Trophoblast cell (in vitro differentiated cells and primary cell): ENCODE data around the gene COX6A2. TPM values are rescaled to one million over a fixed set of nuclear protein-coding genes. Genes with fewer than 3 reads are reported as not detected.
A peak's percentile ranks its signal among the peaks of the same experiment; 100 is the strongest.

Experiments
- DNase-seq, 2 donors: peaks; one replicate each; pipeline ENCODE4 v3.0.0-alpha.2; 2016
- H2AFZ ChIP-seq: 2 replicates; pipeline ENCODE4 v1.6.1; 2013; ENCODE audit warnings: low read length, moderate library complexity, mild to moderate bottlenecking; ENCODE audit not compliant: insufficient read depth, poor library complexity
- H2AK5ac ChIP-seq: 2 replicates; pipeline ENCODE4 v1.6.1; 2013; ENCODE audit warnings: mild to moderate bottlenecking, low read length
- H2BK120ac ChIP-seq: 2 replicates; pipeline ENCODE4 v1.6.1; 2013; ENCODE audit warnings: low read length, mild to moderate bottlenecking, moderate library complexity; ENCODE audit not compliant: insufficient read depth, poor library complexity
- H2BK12ac ChIP-seq: 2 replicates; pipeline ENCODE4 v1.6.1; 2013; ENCODE audit warnings: mild to moderate bottlenecking, low read length, moderate library complexity
- H2BK5ac ChIP-seq: 2 replicates; pipeline ENCODE4 v1.6.1; 2013; ENCODE audit warnings: low read length, low read depth, moderate library complexity, mild to moderate bottlenecking; ENCODE audit not compliant: poor library complexity
- H3K14ac ChIP-seq: 2 replicates; pipeline ENCODE4 v1.6.1; 2013; ENCODE audit warnings: mild to moderate bottlenecking, low read length
- H3K18ac ChIP-seq: 2 replicates; pipeline ENCODE4 v1.6.1; 2013; ENCODE audit warnings: mild to moderate bottlenecking, low read length
- H3K23ac ChIP-seq: 2 replicates; pipeline ENCODE4 v1.6.1; 2013; ENCODE audit warnings: low read length
- H3K27ac ChIP-seq: 2 replicates; pipeline ENCODE4 v1.5.1; 2013; ENCODE audit warnings: low read depth, mild to moderate bottlenecking, inconsistent platforms, low read length, moderate library complexity
- H3K27me3 ChIP-seq: 2 replicates; pipeline ENCODE4 v1.6.1; 2013; ENCODE audit warnings: inconsistent platforms, mild to moderate bottlenecking, low read length, moderate library complexity; ENCODE audit not compliant: insufficient read depth
- H3K36me3 ChIP-seq, 2 experiments: 1 replicate in 1 of 2; 2 replicates in 1 of 2; pipeline ENCODE4 v1.6.1; 2013; ENCODE audit warnings: low read length in 2 of 2, mild to moderate bottlenecking in 2 of 2, moderate library complexity in 1 of 2; ENCODE audit not compliant: insufficient read depth in 2 of 2, control insufficient read depth in 1 of 2
- H3K4ac ChIP-seq: 2 replicates; pipeline ENCODE4 v1.6.1; 2013; ENCODE audit warnings: low read depth, mild to moderate bottlenecking, low read length, moderate library complexity
- H3K4me1 ChIP-seq, 2 experiments: 1 replicate in 1 of 2; 2 replicates in 1 of 2; pipeline ENCODE4 v1.6.1; 2013; ENCODE audit warnings: low read length in 2 of 2, mild to moderate bottlenecking in 2 of 2, moderate library complexity in 1 of 2; ENCODE audit not compliant: insufficient read depth in 2 of 2, control insufficient read depth in 1 of 2
- H3K4me2 ChIP-seq: 2 replicates; pipeline ENCODE4 v1.6.1; 2013; ENCODE audit warnings: inconsistent platforms, mild to moderate bottlenecking, low read length, moderate library complexity
- H3K4me3 ChIP-seq: 2 replicates; pipeline ENCODE4 v1.5.1; 2013; ENCODE audit warnings: mild to moderate bottlenecking, low read depth, low read length, inconsistent platforms
- H3K79me1 ChIP-seq: one replicate; pipeline ENCODE4 v1.6.1; 2013; ENCODE audit warnings: low read length
- H3K79me2 ChIP-seq: 2 replicates; pipeline ENCODE4 v1.6.1; 2013; ENCODE audit warnings: low read length, mild to moderate bottlenecking; ENCODE audit not compliant: control insufficient read depth, insufficient read depth, poor library complexity
- H3K9ac ChIP-seq: 2 replicates; pipeline ENCODE4 v1.6.1; 2013; ENCODE audit warnings: mild to moderate bottlenecking, low read length
- H3K9me3 ChIP-seq: 2 replicates; pipeline ENCODE4 v1.6.1; 2013; ENCODE audit warnings: low read depth, mild to moderate bottlenecking, control low read depth, inconsistent platforms, low read length; ENCODE audit not compliant: insufficient read depth
- H4K12ac ChIP-seq: 2 replicates; pipeline ENCODE4 v1.6.1; 2013; ENCODE audit warnings: low read depth, mild to moderate bottlenecking, low read length, moderate library complexity
- H4K8ac ChIP-seq: 2 replicates; pipeline ENCODE4 v1.6.1; 2013; ENCODE audit warnings: low read depth, mild to moderate bottlenecking, low read length, moderate library complexity
- H4K91ac ChIP-seq: one replicate; pipeline ENCODE4 v1.6.1; 2013; ENCODE audit warnings: low read depth, mild to moderate bottlenecking, low read length, moderate library complexity
- WGBS: extraction: QIAGEN DNeasy Blood & Tissue Kit; methylation state at CpG from one replicate; pipeline ENCODE4 v1.1.7; 2013; ENCODE audit warnings: missing lambda C conversion rate; ENCODE audit not compliant: insufficient read length, insufficient coverage; ENCODE audit errors: extremely low coverage; 5-methylcytosine and 5-hydroxymethylcytosine counted together
- polyA plus RNA-seq: library from polyadenylated mRNA; stranded (reverse); fragments of 200-250 nt; gene quantifications from 2 replicates; pipeline ENCODE4 v1.2.3, GENCODE V29; 2013

COX6A2 gene
- not detected in 2 replicates for polyA plus RNA-seq

DNA sequence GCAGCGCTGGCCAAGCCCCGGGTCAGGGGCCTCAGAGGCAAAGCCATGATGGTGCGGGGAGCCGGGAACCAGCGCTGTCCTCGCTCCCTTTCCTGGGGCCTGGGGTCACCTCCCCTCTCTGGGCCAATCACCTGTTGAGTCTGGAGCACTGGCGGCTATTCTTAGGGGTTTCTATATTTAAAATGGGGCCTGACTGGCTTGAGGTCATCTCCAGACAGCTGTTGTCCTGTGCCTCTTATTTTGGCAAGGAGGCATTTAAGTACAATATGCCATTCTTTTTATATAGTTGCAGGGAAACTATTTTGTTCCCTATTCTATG lies at the start of gene COX6A2:
COX6A2 (minus strand) TSS at position 82 of the 319 bp plus-strand sequence; CDS start at position 47, 35 bp downstream.
- H2AFZ ChIP-seq = no peak within 1 kb of the TSS
- no peaks in the 10 kb centered on the region for H3K79me1 ChIP-seq
- no peaks in the 10 kb centered on the region for H3K4me1 ChIP-seq
- H3K27me3 ChIP-seq = no peaks in the 10 kb centered on the region
- H3K27ac ChIP-seq = no peak within 1 kb of the TSS
- H3K18ac ChIP-seq = no peak within 1 kb of the TSS
- H4K12ac ChIP-seq = no peak within 1 kb of the TSS
- H3K4me3 ChIP-seq = no peak within 1 kb of the TSS
- H3K23ac ChIP-seq = no peak within 1 kb of the TSS
- H3K79me2 ChIP-seq = no peaks in the 10 kb centered on the region
- H3K4ac ChIP-seq = no peak within 1 kb of the TSS
- H3K4me2 ChIP-seq = no peak within 1 kb of the TSS
- H4K91ac ChIP-seq = no peak within 1 kb of the TSS
- no peak for DNase-seq
- H2BK12ac ChIP-seq = no peak within 1 kb of the TSS
- H4K8ac ChIP-seq = no peak within 1 kb of the TSS
- peaks cover 6% of the 10 kb centered on the region for H3K9me3 ChIP-seq
- H2BK120ac ChIP-seq = no peak within 1 kb of the TSS
- no peak within 1 kb of the TSS for H2AK5ac ChIP-seq
- no peak within 1 kb of the TSS for H2BK5ac ChIP-seq
- H3K9ac ChIP-seq = no peak within 1 kb of the TSS
- H3K36me3 ChIP-seq = no peaks in the 10 kb centered on the region
- WGBS = no CpG with 5 or more reads among the region's 7 CpGs
- H3K14ac ChIP-seq = no peak within 1 kb of the TSS

DNA sequence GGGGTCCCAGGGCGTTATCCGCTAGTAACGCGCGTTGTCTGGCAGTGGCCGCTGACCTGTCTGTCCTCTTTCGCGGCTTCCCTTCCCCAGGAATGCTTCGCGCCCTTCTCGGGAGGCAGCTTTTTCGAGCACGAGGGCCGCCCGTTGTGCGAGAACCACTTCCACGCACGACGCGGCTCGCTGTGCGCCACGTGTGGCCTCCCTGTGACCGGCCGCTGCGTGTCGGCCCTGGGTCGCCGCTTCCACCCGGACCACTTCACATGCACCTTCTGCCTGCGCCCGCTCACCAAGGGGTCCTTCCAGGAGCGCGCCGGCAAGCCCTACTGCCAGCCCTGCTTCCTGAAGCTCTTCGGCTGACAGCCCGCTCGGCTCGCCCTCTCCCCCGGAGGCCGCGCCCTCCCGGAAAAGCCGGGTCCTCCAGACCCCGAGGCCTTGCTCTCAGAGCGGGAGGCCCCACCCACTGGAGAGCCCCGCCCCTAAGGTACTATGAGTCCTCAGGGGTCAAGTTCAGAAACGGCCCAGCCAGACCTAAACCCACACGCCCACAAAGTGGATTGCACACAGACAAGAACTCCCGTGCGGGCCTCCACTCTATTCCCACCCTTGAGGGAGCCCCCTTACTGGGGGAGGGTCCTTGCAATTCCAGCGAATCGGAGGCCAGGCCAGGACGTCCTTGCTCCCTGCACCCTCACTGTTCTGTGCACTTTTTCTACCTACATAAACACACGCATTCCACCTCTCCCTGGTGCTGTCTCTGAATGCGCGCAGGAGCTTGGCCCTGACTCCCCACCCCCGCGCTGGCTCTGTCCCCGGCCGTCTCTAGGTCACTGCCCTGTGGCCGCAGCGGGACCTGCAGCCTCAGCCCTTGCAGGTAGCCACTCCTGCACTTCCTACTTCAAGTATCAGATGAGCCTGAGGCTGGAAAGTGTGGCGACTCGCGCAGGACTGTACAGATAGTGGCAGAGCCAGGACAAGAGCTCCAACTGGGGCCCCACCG lies 49.4 kb upstream of the COX6A2 start:
- Histone ChIP-seq H3K79me2 (peaks cover 2% of the 10 kb centered on the region), H3K9ac (peak overlapping the region; percentile 34), H3K27ac (no peak overlapping the region), H3K27me3 (peaks cover 12% of the 10 kb centered on the region), H2AFZ (peak overlapping the region; percentile 24), H2BK12ac (no peak overlapping the region), H2BK120ac (no peak overlapping the region), H3K4me1 (peaks cover 14% of the 10 kb centered on the region in 2 experiments), H3K36me3 (peaks cover 20 to 22% of the 10 kb centered on the region in 2 experiments), H3K4me3 (peak overlapping the region; percentile 58), H3K23ac (no peak overlapping the region), H3K4ac (peak overlapping the region; percentile 24), H3K14ac (peak overlapping the region; percentile 66), H2AK5ac (no peak overlapping the region), H4K12ac (no peak overlapping the region), H4K91ac (no peak overlapping the region), H2BK5ac (no peak overlapping the region), H3K18ac (peak overlapping the region; percentile 83), H4K8ac (peak overlapping the region; percentile 70), H3K79me1 (peaks cover 4% of the 10 kb centered on the region), H3K4me2 (peak overlapping the region; percentile 81), H3K9me3 (peaks cover 5% of the 10 kb centered on the region)
- DNase-seq = peak; percentile 91 to 93
- WGBS = no CpG with 5 or more reads among the region's 67 CpGs

DNA sequence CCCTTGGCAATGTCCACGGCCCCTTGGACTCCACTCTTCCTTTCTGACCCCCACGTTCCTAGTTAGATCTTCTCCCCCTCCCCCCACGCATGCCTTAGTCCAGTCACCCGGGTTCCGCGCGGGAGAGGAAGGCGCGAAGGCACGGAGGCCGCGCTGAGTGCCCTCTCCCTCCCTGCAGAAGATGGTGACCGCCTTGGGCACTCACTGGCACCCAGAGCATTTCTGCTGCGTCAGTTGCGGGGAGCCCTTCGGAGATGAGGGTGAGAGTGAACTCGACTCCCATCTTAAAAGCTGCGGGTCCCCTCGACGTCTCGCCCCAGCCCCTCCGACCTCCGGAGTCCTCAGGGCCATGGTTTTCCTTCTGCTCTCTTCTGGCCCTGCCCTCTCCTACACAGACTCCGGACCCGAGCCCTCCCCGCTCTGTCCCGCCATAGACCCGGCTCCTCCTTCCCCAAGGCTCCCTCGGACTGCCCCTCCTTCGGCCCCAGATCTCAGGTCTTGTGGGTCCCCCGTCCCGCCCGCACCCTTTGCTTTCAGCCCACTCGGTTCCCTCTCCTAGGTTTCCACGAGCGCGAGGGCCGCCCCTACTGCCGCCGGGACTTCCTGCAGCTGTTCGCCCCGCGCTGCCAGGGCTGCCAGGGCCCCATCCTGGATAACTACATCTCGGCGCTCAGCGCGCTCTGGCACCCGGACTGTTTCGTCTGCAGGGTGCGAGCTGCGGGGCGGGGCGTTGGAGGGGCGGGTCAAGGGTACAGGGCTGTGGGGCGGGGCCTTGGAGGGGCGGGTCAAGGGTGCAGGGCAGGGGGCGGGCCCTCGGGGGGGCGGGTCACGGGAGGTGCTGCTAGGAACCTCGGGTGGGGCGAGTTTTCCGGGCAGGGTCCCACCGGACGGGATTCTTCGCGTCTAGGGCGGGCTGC lies 48.4 kb upstream of the COX6A2 start:
- DNase-seq = peak; percentile 44 to 64
- Histone ChIP-seq H3K4me2 (peak overlapping the region; percentile 81), H2AK5ac (no peak overlapping the region), H2AFZ (peak overlapping the region; percentile 28), H3K36me3 (peaks cover 20 to 22% of the 10 kb centered on the region in 2 experiments), H3K4me1 (peaks cover 15% of the 10 kb centered on the region in 2 experiments), H2BK120ac (no peak overlapping the region), H4K8ac (peak overlapping the region; percentile 70), H3K27ac (no peak overlapping the region), H2BK12ac (no peak overlapping the region), H3K4me3 (peak overlapping the region; percentile 58), H4K91ac (no peak overlapping the region), H3K23ac (no peak overlapping the region), H3K27me3 (peaks cover 10% of the 10 kb centered on the region), H3K9me3 (peaks cover 5% of the 10 kb centered on the region), H3K9ac (no peak overlapping the region), H3K4ac (no peak overlapping the region), H3K18ac (peak overlapping the region; percentile 20), H2BK5ac (no peak overlapping the region), H3K14ac (no peak overlapping the region), H4K12ac (no peak overlapping the region), H3K79me1 (peaks cover 12% of the 10 kb centered on the region), H3K79me2 (peaks cover 10% of the 10 kb centered on the region)
- no CpG with 5 or more reads among the region's 68 CpGs for WGBS

DNA sequence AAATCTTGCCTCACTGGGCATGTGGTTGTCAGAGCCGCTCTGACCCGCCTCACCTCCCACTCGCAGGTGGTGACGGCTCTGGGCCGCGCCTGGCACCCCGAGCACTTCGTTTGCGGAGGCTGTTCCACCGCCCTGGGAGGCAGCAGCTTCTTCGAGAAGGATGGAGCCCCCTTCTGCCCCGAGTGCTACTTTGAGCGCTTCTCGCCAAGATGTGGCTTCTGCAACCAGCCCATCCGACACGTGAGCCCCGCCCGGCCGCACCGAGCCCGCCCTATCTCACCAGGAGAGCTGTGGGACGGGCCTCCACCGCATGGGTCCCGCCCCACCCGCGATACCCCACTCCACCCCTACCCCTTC lies 47.8 kb upstream of the COX6A2 start:
- Histone ChIP-seq H4K12ac (no peak overlapping the region), H3K4ac (no peak overlapping the region), H3K79me2 (peaks cover 12% of the 10 kb centered on the region), H3K4me2 (no peak overlapping the region), H3K4me1 (peaks cover 17 to 20% of the 10 kb centered on the region in 2 experiments), H2BK5ac (no peak overlapping the region), H3K36me3 (peaks cover 20 to 22% of the 10 kb centered on the region in 2 experiments), H2AK5ac (no peak overlapping the region), H2BK120ac (no peak overlapping the region), H3K4me3 (no peak overlapping the region), H3K79me1 (peaks cover 17% of the 10 kb centered on the region), H3K18ac (no peak overlapping the region), H3K23ac (no peak overlapping the region), H3K27ac (no peak overlapping the region), H2AFZ (no peak overlapping the region), H4K8ac (no peak overlapping the region), H3K9ac (no peak overlapping the region), H2BK12ac (no peak overlapping the region), H4K91ac (no peak overlapping the region), H3K14ac (no peak overlapping the region), H3K27me3 (peaks cover 10% of the 10 kb centered on the region), H3K9me3 (peaks cover 5% of the 10 kb centered on the region)
- WGBS = no CpG with 5 or more reads among the region's 26 CpGs
- DNase-seq = no peak
